GM19463 (cell line): ENCODE measurements around the gene GCSAM.

Experiments
- ATAC-seq: cut with Tn5 transposase; IDR thresholded peaks from one replicate; pipeline ENCODE4 v1.9.1; 2021; ENCODE audit warnings: mild to moderate bottlenecking, moderate library complexity; ENCODE audit not compliant: unreplicated experiment

GCSAM gene

DNA sequence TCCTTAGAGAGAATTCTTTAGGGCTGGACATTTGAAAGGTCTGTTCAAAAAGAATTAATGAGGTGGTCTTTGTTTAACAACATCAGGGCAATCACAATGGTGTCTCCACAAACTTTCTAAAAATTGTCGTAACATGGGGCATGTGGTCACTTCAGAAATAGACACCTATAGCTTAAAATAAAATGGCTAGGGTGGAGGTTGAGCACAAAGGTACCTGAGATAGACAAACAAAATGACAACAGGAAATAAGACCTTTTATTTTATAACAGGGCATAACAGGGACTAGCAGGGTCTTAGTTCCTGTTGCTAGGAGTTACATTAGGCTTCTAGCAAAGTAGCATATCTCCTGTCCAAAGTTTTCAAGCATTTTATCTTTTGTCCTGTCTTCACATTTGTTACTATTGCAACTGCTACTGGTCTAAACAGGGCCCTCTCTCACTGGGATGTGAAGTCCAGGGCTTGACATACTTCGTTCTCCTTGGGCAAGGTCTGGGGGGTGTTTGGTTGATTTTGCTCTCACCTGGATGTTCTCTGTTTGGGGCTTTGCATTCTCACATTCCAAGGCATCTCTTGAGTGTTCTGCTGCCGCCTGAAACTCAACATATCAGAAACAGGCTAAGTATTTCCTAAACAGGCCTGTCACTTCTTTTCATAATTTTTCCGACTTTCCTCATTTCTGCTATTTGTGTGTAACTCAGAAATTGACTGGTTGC, 3.0 kb downstream of the GCSAM start:
- no peak for ATAC-seq

DNA sequence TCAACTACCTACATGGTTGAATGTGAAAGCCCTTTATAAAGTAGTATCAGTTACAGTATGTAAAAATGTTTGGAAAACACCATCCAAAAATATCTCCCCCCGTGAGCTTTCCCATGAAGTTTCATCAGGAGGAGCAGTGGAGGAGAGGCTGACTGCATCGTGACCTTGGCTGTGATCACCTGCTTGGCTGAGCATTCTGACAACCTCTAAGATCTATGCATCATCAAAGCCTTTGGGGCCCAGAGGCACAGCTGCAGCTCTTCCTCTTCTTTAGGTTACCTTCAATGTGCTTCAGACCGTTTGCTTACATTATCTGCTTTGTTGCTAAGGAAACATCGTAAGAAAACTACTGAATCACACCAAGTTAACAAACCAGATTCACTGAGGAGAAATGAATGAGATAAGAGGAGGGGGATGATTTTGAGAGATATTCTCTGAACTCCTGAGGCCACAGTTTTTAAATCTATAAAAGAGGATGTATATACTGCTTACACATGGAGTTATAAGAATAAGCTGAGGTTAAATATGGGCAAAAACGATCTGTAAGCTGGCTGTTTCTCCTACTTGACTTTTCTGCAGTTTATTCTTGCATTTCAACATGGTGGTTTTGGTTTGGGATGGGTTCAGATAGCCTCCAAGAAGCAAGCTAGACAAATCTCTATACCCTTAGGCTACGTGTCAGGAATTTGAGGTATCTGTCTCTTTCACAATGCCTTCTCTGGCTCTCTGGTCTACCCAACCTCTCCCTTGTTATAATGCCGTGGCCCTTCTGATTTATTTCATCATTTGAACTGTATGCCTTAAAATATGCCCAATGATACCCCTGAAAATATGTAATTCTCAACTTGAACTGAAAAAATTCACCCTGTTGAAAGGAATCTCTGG, 4.0 kb downstream of the GCSAM start:
- peak; percentile 34 for ATAC-seq

DNA sequence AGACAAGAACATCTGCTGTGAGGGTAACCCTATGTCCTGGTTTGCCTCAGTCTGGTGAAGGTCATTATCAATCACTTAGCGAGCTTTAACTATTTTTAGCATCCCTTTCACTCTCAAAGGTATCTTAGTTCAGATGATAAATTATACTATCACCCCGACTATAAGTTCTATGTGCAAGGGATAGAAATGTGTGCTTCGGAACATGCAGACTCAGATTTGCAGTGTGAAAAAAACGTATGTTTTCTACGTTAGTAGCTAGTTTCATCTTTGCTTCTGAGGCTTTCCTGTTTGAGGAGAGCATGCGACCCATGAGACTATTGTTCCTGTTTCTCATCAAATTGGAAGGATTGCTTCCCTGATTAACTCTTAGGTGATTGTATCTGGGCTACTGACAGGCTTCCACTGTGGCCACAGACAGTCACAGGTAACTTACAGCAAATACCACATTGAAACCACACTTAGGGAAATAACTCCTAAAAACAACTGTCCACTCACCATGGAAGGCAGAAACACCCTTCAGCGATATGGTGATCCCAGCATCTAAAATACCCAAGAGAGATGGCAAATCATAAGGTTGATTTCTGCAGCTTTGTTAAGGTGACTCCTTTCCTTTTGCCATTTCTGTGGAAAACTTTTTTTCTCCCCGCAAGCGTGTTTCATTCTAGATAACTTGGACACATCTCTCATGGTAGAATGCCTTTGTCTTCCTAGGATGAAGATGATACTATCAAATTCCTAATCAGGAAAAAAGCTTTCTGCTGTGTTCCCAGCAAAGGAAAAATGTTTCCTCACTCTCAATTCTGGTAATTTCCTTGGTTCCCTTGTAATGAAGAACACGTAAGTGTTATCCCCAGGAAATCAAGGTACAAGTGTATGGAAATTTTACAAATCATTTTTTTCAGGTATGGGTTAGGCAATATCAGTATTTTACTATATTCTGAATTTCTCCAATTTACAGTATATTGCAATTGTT, 5.2 kb downstream of the GCSAM start:
- no peak for ATAC-seq

DNA sequence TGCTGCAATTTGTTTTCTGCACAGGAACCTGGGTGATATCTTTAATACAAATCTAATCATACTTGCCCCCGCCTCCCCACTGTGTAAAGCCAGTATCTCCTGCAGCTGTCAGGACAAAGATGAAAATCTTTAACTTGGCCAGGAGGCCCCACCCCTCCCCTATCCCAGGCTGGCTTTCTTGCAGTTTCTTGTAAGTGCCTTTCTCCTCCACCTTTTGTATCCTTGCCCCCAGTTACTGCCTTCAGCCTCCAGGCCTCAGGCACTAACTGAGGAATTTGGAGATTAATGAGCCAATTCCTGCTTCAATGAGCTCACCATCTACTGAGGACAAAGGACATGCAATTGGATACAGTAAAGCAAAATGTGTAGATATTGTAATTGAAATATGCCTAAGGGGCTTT, 6.5 kb downstream of the GCSAM start:
- no peak for ATAC-seq

DNA sequence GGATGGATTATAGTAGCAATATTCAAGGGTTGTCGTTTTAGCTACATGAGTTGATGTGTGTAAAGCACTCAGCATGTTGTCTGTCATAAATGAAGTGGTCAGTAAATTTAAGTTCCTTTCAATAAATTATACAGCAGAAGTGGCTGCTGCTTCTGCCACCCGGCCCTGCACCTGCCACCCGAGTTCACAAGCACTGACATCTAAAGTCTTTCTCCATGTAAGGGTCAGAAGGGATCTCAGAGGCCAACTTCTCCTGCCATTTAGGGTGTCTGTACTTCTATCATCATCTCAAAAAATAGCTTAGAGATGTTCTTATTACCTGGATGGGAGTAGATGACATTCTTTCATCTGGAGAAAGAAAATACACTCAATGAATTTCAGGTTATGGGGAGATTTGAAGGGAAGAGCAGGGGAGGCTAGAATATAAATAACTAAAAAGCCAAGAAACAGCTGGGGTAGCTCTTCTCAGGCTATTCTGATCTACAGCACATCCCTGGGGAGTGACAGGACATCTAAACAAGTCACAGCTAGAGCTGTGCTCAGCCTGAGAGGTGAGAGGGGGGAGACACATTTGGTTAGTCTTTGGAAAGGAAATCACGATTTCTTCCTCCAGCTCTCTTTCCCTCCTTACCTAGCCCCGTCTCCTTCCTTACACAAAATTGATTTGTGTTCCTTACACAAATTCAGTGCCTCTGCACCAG, 8.0 kb downstream of the GCSAM start:
- ATAC-seq: no peak

DNA sequence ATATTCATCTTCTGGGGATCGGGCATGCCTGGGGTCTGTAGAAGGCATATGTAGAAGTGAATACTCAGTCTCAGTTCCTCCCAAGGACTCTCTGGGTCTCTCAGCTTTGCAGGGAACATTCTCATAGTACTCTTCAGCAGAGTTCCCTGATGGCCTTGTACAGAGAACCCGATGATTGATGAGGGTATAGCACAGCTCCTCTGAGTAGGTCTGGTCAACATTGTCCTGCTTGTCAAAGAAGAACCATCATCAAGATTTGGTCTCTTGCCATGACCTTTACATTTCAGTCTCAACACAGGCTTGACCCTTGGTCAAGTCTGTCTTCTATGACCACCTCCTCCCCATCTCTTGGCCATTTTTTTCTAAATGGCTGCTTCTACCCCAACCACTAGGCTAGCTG, 9.5 kb downstream of the GCSAM start:
- ATAC-seq: no peak

DNA sequence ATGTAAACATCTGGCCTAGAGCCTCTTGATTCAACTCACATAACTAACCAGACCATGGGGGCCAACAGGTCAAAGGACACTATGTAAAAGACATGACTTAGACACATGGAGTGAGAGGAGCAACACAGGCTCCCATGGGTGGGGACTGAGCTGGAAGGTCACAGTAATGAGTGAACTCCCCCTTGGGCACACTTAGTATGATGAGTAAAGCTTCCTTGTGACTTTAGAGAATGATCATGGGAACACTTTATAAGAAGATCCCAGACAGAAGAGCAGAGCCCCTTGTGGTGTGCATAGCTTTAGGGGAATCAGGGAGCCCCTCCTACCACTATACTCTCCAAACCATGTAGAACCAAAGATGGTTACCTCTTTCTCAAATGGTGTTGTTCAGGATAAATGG, 10.2 kb downstream of the GCSAM start:
- ATAC-seq: no peak

DNA sequence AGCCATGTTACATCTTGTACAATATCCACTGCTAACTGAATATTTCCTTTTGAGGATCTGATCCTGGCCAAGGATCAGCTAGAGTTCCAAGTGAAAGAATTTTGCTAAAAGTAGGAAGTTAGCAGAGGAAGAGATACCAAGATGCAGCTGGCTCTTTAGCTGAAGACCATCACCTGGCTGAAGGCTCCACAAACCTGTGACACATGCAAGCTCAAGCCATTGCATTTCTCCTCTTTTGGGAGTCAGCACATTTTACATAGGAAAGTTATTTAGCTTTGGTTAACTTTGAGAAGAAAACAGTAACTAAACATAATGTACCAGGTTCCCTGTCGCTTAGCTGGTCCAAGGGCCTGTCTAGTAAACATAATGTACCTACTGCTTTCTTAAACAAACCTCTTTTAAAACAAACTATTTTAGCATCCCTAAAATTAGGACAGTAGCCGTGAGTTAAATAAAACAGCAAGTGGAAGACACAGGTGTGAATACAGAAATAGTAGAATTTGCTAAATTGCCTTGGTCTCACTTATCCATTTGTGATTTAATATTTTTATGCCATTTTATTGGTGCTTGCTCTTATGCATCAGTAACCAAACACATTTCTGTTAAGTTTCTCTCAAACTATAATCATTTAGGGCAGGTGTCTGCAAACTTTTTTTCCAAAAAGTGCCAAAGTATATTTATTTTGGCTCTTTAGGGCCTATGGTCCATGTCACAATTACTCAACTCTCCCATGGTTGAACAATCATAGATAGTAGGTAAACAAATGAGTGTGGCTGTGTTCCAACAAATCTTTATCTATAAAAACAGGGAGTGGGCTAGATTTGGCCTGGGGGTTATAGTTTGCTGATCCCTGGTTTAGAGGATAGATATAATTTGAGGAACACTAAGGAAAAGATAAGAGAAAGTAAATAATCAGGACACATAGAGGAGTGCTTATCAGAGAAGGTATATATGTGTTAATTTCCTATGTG, 11.2 kb downstream of the GCSAM start:
- ATAC-seq: no peak

DNA sequence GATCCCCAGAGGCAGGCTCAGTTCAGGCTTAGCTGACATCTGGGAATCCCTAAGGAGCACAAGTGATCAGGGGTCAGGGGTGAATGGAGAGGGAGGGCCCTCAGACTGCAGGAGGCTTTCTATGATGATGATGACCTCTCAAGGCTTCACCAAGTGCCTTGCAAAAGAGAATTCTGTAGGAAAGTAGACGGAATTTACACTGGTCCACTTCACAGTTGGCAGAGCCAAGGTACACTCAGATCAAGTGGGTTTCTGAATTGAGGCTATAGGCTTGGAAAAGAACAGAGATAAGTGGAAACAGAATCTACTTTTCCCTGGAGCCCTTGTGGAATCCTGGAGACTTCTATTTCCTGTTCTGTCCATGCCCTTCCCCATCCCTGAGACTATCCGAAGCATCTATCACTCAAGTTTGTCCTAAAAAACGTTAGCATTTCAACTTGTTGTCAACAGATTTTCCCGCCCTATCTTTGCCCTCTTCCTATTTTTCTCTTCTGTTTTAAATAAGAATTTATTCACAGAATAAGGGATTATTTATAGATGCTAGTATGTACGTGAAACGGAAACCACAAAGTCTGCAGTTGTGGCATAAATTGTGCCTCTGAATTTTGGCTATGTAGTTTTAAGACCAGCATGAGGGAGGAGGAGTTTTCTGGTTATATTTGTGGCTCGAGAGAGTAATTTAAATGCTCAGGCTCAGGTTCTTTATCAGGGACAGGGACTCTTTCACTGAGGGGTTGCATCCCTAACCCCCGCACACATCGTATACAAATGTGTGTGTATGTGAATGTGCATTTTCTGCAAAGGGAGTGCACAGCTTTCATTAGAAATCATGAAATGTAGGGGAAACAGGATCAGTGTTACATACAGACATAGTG, 12.8 kb downstream of the GCSAM start:
- ATAC-seq: no peak

DNA sequence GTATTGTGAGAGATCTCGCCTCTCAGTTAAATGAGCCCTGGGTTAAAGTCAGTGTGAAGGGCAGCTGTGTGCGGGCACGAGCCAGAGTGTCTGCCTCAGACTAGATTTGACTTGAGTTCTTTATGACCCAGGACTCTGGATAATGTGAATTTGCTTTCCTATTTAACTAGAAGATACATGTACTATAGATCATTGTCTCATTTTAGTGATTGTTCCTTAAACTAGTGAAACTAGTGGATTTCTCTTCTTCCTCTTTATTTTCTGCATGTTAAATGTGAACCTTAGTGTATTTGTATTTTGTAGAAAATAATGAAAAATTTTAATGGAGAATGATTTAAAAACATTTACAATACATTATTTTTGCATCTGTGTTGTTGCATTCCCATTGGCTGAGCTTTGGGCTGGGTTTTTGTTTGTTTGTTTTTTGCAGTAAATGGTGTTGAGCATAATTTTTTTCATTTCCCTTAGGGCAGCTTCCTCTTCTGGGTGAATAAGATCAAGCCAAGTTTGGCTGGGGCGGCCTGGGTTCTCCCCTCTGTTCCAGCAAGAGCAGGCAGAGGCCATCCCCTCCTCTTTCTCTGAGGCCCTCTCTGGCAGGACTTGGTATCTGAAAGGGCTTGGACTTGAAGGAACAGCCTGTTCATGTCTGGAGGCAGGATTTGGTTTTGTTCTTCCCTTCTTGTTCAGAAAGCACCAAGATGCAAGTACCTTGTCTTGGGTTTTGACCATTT, 15.0 kb downstream of the GCSAM start:
- ATAC-seq: no peak

DNA sequence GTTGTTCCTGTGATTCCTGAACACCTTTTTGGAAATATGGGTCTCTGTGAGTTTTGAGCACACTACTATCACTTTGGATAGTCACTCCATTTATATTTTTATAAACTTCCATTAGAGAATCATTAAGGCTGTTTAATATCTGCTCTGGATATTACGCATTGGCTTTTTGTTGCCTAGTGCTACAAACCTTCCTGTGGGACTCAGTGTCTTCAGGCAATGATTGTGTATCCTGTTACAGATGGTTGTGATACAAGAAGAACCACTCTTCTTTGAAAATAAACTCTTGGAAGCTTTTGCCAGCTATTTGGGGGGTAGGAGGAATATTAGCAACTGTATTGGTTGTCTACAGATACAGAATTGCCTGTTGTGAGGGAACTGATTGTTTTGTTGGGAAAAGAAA, 15.6 kb downstream of the GCSAM start:
- no peak for ATAC-seq

DNA sequence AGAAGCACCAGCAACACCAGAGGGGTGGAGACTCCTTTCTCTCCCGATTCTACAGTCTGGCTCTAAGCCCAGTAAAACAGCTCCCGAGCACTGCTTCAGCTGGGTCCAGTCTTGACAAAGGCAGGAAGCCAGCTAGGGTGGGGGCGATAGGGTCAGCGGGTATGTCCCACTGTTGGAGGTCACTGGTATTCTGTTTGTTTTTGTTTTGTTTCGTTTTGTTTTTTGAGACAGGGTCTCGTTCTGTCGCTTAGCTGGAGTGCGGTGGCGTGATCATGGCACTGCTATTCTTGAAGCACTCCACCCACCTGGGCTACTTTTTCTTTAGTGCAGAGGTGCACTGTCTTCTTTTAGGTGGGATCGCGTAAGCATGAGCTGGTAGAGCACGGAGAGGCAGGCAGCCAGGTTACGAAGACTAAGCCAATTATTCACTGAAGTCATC, 16.3 kb downstream of the GCSAM start:
- ATAC-seq: no peak

DNA sequence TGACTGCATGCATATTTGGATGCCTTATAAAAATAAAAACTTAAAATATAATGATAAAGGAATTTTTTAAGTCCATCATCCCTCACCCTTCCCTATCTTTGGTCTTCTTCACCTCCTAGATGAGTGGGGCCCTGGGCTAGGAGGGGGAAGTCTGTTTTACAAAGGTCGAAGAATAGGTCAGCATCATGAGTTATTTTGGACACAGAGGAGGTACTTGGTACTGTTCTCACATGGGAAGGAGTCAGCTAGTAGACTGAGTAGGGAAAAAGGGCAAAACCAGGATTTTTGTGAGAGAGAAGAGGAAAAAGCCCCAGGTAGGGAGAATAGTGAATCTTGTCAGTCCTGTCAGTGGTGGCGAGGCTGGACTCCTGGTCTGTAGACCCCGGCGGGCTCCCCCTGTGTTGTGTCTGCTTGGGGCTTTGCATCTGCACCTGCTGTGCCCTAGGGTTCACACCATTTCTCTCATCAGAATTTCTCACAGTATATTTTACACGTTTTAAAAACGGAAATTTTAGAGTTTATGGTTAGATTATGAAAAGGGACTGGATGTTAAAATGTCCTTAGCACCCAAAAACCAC, 17.2 kb downstream of the GCSAM start:
- no peak for ATAC-seq

DNA sequence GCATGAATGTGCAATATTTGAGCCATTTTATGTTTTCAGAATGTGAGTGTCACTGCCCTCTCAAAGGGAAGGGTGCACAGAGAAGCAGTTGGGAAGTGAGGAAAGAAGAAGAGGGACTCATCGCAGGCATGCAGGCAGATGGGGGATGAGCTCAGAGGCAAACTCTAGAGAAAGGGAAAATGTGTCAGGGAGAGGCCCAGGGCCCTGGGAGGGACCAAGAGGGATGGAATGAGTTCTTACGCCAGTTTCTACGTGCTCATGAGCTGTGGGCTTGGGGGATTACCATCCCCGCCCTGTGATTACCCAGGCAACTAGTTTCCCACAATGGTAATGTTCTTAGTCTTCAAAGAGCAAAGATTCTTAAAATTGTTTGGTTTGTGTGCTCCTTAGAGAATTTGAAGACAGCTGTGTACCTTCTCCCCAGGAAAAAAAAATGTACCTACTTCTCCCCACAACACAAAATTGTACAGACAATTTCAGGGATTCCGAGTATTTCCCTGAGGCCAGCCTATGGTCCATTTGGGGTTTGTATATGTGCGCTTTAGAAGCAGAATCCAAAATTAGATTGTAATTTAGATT, 17.8 kb downstream of the GCSAM start:
- ATAC-seq: peak; percentile 41

DNA sequence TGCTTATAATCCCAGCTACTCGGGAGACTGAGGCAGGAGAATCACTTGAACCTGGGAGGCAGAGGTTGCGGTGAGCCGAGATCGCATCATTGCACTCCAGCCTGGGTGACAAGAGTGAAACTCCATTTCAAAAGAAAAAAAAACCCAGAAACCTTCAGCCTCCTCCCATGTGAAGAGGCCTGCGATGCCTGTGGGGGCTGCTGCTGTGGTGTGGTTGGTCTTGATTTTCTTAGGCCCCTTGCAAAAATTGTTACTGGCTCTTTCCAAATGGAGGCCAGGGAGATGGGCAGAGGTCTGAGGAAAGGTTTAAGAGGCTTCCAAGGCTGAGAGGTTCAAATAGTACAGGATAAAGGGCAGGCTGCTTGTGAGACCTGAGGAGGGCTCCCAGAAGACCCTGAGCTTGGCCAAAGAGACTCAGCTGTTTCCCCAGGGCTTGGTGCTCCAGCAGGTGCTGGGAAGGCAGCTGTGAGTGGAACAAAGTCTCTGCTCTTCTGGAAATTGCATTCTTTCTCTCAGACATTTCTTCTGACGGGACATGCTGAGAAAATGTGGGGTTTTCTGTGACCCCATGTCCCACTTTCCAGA, 18.4 kb downstream of the GCSAM start:
- peak; percentile 17 for ATAC-seq

DNA sequence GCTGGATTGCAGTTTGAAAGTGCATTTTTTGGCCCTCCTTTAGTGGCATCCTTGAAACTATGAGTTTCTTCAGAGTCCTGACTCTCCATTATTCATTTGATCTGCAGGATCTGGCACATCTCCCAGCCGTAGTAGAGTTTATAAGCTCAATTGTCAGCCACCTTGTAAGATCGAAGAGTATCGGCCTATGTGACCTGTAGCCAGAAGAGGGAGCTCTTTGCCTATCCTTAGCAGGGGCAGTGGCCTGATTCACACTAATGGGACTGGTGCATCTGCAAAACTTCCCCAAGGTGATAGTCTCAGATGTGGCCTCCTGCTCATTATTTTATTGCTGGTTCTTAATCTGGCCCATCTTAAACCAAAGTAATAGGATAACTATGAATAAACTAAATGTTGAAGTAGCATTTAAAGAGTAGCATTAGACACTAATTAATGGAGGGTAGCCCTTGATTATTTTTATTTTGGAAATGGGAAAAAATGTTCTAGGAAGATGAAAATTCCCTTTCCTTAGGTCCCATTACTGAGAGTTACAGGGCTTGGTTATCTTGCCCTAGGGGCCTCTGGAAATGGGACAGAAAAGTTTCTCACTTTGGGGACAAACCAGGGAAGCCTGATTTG, 21.2 kb downstream of the GCSAM start:
- ATAC-seq: peak; percentile 40
